HG02885 (cell line): ENCODE measurements around the gene PTPRD.

ENCODE experiments used
- ATAC-seq: cut with Tn5 transposase; IDR thresholded peaks from one replicate; pipeline ENCODE4 v1.9.1; 2021; ENCODE audit warnings: mild to moderate bottlenecking; ENCODE audit not compliant: unreplicated experiment, poor library complexity

The PTPRD gene

DNA sequence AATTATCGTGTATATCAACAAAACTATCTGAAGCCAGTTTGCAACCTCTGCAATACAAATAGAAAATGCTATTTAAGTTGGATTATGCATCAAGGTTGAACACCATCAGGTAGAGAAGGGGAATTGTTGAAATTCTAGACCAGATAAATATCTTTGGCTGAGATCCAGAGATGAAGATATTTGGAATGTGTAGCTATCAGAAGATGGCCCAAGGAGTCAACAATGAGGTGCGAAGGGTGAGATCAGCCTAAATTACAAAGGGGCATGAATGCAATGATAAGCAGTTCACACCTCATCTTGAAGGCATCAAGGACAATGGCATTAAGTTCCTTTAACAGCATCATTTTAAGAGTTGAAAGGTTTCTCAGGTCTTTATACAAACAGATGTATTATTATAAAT is 2241.1 kb downstream of the PTPRD start:
- ATAC-seq = no peak

DNA sequence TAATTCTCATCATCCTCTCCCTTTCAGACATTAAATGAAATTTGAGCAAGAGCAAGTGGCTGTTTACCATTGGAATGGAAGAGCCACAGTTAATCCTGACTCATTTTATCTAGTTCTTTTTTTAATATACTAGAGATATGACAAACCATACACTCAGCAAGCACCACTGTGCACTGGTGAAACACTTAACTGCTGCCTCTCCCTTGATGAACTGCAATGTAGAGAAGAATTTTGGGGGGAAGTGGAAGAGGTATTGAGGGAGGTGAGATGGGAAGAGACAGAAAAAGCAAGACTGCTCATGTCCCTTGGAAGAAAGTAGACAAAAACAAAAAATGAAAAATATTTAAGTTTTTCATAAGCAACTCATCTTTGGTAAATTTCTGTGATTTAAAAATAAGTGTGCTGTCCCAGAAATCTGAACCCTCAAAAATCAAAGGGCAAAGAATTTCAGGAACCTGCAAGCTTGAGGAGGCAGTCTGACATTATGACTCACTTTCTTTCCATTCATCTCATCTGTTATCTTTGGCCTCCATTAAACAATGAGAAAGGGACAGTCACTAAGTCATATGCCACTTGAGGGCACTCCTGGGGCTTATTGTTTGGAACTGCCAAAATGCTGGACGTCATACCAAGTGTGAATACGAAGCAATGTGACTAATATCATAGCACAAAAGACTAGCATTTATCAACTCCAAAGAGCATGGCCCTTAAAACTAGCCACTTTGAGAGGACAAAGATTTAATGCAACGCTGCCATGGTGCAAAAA is 2246.5 kb downstream of the PTPRD start:
- no peak for ATAC-seq

DNA sequence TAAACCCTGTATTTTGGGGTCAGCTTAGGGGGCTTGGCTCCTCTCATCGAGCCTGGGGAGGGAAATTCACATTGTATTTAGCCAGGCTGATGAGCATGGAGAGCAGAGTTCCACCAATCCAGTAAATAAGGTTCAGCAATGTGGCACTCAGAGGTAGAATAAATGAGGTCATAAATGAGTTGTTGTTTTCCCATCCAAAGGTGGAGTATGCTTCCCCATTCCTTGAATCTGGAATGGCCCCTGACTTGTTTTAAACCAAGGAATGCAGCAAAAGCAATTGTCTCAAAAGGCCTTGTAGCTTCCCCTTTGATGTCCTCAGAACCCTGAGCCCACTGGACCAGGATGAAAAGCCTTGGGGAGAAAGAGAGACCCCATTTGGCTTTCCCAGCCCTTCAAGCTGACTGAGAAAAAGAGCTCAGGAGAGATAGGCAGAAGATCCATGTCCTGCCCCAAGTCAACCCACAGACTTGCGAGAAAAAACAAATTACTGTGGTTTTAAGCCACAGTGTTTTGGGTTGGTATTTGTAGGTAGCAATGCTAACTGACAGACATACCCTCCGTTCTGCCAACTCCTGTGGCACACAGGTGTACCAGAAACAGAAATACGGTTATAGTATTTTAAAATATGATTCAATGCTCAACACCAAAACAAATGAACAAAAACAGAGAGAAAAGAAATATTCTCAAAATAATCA is 2247.2 kb downstream of the PTPRD start:
- no peak for ATAC-seq

DNA sequence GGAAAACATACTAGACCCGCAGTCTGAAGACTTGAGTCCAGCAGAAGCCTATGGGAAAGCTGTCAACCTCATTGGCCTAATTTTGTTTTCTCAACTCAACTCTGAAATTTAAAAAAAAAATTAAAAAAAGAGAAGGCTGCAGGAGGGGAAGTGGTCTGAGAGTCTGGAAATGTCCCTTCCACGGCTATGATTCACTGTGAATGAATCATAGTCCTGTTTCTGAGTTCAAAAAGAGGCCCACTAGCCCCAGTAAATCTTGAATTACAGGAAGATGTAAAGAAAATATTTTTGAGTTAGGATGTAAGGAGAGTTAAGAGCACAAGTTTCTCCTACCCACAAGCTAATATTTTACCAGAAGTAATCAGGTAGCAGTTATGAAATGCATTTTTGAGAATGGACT is 2247.8 kb downstream of the PTPRD start:
- ATAC-seq = no peak

DNA sequence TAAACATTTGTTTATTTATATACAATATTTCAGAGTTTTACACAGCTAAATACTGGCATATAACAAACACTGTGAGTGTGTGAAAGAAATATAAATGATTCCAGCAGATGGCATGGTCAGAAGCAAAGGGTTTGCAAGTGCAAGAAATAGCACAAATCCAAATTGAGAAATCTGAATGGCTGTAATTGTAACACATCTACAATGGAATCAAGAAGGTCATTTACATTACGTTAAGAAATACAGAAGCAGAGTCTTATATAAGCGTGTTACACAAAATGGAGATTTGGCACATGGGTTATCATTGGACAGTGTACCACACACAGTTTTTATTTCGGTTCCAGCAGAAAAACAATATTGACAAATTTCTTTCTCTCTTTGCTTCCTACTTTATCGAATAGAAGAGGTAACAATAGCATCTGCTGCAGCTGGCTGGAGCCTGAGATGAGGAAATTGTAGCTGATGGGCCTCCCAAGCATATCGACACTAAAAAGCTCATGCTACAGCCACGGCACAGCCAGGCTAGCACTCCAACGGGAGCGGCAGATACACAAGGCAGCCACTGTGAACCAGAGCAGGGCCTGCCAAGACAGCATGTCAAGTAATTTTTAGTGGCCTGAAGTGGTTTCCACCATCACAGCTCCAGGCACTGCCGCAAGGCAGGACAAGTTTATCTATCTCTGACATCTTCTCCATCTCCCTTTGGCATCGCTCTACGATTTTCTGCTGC is 2248.6 kb downstream of the PTPRD start:
- ATAC-seq = no peak

DNA sequence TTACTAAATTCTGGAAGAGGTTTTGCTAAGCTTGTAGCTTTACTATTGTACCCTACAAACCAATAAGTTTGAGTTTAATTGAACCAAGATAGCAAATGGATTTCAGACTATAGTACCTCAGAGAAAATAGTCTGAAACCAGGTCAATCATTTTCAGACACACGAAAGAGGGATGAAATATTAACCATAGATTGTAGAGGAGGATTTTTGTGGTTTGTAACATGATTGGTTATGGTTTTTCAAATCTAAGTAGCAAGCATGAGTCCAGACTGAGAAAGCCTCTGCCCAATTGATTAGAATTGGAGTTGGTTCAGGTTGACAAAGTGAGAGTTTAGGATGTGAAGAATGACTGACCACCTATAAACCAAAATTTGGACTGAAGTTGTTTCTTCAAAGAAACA is 2250.6 kb downstream of the PTPRD start:
- ATAC-seq = no peak

DNA sequence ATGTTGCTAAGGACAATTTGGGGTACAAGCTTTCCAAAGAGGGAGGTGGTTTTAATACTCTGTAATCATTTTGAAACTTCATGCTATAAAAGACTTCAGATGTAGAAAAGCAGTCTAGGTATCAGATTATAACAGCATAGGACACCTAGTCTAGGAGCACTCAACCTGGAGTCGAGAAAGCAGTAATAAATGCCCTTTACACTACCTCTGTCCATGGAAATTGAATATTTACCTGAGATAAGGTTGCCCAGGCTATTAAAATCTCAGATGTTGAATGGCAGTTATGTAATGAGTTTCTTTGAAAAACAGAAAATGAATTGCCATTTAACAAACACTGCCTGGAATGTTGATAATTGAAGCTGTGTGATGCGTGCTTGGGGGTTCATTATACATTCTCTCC is 2251.4 kb downstream of the PTPRD start:
- ATAC-seq = no peak

DNA sequence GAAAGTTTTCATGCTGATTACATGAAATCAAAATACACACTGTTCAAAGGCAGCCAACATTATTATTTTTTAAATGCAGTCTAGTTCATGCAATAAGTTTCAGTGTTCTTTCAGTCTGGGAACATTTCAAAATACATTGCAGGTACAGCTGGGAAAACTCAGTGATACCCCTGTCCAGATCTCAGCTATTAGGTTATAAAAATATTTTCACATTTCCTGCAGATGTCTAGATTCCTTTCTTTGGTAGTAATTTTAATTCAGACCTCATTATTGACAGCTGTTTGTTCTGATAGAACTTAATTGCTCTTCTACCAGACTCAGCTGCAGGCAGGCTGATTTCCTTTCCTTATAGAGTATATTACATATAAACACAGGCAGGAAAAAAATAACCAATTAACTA is 2256.4 kb downstream of the PTPRD start:
- ATAC-seq = no peak

DNA sequence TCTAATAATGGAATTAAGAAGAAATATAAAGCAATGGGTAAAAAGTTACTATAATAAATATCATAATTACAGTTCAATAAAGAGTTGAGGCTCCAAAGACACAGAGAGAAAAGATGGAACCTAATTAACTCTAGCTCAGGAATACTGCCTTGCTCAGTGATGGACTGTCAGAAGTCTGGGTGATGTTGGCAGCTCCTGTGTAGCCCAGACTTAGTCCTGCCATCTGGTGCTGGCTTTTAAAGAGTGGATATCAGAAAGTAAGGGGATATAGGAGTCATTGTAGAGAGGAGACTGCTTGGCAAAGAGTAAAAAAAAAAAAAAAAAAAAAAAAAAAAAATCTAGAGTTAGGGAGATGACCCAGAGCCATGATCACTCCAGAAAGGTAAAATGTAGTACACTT is 2261.4 kb downstream of the PTPRD start:
- no peak for ATAC-seq

DNA sequence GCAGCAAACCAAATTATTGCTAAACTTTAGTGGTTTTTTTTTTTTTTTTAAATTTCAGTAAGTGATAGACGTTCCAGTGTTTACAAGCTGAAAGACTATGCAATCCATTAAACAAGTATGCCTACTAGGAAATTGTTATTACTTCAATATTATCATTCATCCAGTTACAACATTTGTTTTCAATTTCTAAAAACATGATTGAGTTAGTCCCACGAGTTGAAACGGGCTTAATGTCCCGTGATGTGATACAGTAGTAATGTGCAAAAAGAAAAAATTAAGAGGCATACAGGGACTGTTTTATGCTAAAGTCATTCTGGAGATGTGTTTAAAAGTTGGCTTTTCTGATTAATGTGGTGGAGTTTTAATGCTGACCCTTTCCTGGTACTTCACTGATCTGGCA is 2262.9 kb downstream of the PTPRD start:
- ATAC-seq = no peak

DNA sequence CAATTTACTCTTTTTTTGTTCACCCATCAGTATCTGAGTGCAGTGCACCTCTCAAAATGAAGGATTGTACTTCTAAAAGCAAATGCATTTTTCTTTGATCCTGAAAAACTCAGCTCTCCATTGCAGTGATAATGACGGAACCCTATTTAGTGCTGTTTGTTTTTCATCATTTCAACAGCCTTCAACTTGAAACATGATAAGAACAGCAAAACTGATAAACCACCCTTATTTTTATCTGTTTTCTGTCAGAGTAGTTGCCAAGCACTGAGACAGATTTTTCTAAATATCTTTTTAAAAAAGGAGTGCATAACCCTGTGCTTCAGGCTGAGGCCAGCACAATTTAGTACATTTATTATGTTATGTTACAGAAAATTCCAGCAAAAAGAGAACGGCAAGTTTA is 2263.4 kb downstream of the PTPRD start:
- ATAC-seq = no peak

DNA sequence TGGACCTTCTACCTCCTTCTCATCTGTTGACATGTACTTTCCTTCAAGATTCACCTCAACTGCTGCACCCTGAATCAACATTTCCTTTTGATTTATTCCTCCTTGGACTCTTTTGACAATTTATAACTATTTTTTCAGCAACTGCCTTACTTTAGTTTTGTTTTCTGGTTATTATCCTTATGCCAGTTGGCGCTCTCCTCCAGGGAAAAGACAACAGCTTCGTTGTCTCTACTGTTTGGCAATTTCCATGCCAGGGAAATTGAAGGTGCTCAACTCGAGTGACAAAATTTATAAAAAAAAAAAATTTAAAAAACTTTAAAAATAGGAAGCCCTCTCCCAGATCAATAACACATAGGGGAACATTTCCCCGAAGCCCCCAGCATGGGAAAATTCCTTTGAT is 2264.0 kb downstream of the PTPRD start:
- ATAC-seq = no peak

DNA sequence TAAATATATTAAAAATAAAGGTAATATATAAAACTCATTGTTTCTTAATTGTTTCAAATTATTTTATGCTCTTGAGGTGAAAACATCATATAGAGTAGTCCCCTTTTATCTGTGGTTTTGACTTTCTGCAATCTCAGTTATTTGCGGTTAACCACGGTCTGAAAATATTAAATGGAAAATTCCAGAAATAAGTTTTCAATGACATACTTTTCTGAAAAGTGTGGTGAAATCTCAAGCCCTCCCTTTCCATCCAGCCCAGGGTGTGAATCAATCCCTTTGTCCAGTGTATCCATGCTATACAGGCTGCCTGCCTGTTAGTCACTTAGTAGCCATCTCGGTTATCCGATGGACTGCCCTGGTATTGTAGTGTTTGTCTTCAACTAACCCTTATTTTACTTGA is 2266.5 kb downstream of the PTPRD start:
- ATAC-seq = no peak

DNA sequence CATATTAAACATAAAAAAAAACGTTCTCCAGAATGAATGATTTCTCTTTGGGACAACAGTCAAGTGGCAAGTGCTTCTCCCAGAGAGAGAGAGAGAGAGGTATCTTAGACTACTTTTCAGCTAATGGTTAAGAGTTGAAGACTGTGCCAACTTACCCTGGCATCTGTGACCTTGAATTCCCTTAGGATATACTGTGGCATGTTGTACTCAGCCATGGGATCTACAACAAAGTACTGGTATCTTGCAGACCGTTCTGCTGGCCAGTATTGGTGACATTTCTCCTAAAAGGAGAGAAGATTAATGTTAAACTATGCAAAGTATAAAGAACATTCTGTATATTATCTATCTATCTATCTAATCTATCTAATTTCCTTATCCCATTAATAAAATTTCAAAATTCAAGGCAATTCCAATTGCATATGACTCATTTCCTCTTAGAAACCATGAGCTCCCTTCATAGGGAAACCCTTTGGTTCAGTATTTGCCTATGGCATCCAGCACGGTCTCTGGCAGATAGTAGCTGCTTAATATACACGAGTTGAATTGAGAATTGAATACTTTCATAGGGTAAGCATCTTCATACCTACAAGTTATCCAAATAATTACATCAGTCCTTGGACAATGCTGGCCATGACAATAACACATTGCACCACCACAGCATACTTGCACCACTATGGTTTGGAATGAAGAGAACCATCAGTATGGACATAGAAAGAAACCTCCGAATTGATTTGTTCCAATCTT is 2273.9 kb downstream of the PTPRD start:
- no peak for ATAC-seq

DNA sequence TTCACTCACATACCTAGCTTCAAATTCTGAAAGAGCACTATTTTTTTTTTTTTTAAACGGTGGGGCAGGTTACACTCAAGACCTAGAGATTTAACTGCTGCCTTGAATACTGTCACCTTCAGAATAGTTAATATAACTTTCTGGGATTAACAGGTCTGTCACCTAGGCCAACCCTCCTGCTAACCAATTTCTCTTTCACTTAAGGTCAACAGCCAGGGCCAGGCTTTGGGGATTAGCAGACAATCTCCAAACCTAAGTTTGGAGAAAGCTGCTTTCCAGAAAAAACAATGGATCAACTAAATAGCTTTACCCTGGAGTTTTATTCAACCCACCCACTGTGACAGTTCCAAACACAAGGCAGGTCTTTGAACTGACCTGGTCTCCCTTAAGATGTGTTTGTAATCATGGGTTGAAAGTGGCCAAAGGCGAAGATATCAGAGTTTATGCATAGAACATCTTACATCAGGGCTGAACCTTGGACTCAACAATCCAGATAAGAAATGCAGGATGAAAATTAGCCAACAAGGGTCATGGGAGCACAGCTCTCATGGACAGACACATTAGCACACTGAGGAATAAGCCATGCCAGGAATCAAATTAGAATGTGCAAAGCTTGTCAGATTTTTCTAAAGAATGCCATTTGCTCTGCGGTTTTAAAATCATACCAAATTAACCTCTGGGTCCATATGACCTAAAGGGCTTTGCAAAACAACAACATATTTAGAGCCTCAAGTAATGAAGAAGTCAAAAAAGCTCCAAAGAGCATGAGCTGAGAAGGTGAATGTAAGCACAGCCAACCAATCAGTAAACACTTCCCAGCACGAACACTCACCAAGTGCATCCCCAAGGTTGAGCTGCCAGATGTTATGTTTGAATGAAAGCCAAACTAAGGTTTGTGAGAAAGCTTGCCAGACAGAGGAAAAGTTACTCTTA is 2274.7 kb downstream of the PTPRD start:
- ATAC-seq = no peak

DNA sequence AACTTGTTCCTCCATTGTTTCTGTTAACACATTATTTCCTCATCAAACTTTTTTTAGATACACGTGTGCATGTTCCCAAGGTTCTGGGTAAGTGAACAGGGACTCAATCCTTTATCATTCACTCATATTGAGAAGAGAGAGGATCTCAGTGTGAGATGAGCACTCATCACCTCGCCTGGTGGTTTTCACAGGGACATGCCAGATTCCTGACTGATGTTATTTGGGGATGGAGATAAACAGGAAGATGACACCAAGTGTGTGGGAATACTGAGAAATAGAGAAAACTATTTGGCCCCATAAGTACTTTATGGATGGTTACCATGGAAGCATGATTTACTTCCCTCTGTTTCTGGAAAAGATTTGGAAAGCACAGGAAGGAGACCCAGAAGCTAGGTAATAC is 2279.9 kb downstream of the PTPRD start:
- no peak for ATAC-seq

DNA sequence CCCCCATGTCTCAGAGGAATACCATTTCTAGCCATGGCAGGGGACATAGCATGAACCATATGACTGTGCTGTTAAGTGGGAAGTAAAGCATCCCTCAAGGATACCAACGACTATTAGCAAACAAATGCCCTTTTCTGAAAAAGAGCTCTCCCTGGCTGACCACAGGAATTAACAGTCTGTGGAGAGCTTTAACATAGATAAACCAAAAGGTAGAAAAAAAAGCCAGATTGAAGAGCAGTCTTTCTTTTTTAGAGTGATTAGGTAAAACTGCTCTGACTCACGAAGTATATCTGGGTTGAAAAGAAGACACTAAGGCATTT is 2280.5 kb downstream of the PTPRD start:
- ATAC-seq = no peak

DNA sequence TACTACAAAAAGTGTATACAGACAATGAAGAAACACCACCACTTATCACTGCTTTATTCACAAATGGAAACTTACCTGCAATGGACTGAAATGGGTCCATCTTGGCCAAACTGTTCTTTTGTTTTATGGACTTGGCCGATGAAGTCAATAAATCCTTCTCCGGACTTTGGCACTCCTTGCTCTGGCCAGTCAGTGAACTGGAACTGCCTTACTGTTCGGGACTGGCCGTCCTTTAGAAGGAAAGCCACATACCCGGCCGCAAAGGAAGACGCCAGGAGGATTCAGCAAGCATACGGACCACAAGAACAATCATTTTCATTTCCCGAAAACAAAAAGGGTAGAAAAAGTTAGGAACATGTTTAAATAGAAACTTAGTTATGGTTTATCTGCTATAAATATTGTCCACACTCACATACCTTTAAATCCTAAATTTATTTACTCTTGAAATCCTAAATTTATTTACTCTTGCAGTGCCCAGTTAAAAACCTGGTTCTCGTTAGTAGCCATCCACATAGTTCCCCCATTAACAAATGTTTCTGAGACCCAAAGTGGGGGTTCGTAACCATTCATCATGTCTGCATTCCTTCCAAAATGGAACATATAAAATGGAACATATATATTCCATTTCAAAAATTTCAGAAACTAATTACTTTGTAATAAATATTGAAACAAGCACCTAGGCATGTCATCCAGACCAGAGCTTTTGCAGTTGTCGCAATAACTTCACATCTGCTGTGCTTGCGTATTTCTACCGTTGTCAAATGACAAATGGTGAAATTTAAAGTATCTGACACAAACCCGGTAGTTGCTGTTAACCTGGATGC is 2281.1 kb downstream of the PTPRD start:
- ATAC-seq = no peak
